ENCODE data around the gene PARD6G. TPM values are rescaled to one million over a fixed set of nuclear protein-coding genes. Genes with fewer than 3 reads are reported as not detected.

Gene PARD6G, protein sequence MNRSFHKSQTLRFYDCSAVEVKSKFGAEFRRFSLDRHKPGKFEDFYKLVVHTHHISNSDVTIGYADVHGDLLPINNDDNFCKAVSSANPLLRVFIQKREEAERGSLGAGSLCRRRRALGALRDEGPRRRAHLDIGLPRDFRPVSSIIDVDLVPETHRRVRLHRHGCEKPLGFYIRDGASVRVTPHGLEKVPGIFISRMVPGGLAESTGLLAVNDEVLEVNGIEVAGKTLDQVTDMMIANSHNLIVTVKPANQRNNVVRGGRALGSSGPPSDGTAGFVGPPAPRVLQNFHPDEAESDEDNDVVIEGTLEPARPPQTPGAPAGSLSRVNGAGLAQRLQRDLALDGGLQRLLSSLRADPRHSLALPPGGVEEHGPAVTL
- total RNA-seq, result 1.4 and 1.7 TPM in 2 replicates

DNA sequence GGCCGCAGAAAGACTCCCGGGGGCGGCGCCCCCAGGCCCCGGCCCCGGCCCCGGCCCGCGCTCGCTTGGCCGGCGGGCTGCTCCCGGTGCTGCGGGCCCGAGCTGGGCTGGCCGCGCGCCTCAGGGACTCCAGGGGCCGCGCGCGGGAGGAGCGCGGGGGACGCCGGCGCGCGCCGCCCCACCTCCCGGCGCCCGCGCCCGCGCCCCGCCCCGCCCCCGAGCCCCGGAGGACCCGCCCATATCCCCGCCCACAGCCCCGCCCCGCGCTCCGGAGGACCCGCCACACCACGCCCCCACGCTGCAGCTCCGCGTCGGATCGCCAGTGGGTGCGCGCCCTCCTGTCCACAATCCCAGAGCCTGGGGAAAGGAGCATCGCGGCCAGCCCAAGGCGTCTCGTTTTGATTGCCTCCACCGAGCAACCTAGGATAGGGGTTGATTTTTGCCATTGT, at the start of gene PARD6G:
PARD6G (minus strand) TSS at position 122 of the 449 bp plus-strand sequence. CDS start 166 bp downstream, outside the sequence.

GRCh38 chr18:80108739-80109675, 138.3 kb downstream of the PARD6G start, which contains the start of gene ADNP2:
ADNP2 (plus strand) TSS chr18:80109262; CDS start chr18:80117543, 8,281 bp downstream.

Other genes with a start within 250 kb of the PARD6G start
- 23.1 and 25.4 TPM in 2 replicates for gene RBFA, start 213.1 kb downstream of the PARD6G start, total RNA-seq
- 14.7 and 15.1 TPM in 2 replicates for gene ADNP2, start 138.3 kb downstream of the PARD6G start, total RNA-seq

Measured in smooth muscle cell of the pulmonary artery (primary cell).